HG03457 (cell line): ENCODE measurements around the gene CAVIN1.
A peak's percentile ranks its signal among the peaks of the same experiment; 100 is the strongest.
"Not testable (repeated sequence)": the region's sequence is repeated elsewhere in the genome, so short reads cannot be mapped to it uniquely, and the experiment has no call there.

Experiments
- ATAC-seq: cut with Tn5 transposase; IDR thresholded peaks from one replicate; pipeline ENCODE4 v1.9.1; 2021; ENCODE audit warnings: moderate number of reproducible peaks; ENCODE audit not compliant: unreplicated experiment

CAVIN1 gene, protein sequence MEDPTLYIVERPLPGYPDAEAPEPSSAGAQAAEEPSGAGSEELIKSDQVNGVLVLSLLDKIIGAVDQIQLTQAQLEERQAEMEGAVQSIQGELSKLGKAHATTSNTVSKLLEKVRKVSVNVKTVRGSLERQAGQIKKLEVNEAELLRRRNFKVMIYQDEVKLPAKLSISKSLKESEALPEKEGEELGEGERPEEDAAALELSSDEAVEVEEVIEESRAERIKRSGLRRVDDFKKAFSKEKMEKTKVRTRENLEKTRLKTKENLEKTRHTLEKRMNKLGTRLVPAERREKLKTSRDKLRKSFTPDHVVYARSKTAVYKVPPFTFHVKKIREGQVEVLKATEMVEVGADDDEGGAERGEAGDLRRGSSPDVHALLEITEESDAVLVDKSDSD

DNA sequence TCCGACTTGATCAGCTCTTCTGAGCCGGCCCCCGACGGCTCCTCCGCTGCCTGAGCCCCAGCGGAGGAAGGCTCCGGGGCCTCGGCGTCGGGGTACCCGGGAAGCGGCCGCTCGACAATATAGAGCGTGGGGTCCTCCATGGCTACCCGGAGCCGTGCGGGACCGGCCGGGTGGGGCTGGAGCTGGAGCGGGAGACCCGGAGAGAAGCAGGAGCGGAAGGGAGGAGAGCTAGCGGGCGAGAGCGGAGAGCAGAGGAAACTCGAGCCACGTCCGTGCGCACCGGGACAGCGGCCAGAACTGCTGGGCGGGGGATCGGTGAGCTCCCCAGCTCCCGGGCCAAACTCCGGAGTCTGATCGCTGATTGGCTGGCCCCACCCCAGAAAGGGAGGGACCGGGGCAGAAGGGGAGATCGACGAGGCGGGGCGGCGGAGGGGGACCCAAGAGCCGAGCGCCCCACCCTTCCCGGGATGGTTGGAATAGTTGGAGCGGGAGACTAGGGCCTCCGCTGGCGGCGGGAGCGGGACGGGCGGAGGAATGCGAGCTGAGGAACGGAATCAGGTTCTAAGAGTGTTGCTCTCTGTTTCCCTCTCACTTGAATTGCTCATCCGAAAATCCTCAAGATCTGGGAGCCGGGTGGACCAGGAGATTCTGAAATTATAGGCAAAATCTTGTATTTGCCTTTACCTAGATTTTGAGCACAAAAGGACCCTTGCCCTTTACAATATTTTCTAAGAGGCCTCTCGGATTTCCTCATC lies at the start of gene CAVIN1:
CAVIN1 (minus strand) TSS at position 299 of the 755 bp plus-strand sequence; CDS start at position 140, 159 bp downstream.
- ATAC-seq, result no peak

DNA sequence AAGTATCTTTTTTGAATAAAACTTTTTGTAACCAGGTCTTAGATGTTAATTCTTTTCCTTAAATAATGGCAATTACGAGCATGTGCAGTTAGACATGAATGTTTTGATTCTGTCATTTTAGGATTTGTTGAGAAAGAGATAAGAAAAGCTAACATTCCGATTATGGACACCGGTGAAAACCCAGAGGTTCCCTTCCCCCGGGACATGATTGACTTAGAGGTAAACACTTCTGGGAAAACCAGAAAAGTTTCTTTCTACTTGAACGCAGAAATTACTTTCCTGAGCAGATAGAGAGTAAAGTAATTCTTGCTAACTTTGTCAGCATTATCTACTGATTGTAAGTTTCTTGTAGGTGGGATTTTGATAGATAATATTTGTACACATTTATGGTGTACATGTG lies 44.8 kb upstream of the CAVIN1 start:
- ATAC-seq, result no peak

DNA sequence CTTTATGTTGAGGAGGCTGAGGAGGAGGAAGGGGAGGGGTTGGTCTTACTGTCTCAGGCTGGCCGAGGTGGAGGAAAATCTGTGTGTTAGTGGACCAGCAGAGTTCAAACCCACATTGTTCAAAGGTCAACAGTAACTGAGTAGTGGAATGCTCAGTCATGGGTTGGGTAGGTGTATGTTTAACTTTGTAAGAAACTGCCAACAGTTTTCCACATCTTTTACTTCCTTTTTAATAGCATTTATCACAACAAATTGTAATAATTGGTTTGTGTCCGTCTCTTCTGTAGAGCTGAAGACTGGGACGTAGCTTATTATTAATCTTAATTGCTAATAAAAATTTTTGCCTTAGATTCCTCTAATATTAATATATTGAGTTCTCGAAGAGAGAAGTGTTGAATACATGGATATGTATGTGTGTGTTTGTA lies 40.9 kb upstream of the CAVIN1 start:
- no peak for ATAC-seq

DNA sequence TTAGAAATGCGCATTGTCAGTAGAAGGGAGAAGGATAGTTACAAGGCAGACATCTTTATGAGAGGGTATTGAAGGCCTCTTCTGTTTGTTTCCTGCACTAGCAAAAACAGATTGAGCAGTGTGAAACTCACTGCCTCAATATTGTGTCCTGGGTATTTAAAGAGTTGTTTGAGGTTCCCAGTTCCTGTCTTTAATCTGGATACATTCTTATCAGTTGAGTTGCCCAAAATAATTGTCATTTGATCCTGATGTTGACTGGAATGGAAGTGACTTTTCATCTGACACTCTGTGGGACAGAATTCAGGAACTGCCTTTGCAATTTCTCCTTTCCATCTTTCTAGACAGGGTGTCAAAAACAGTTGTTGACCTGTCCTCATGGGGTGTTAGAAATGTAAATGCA lies 37.3 kb upstream of the CAVIN1 start:
- no peak for ATAC-seq

DNA sequence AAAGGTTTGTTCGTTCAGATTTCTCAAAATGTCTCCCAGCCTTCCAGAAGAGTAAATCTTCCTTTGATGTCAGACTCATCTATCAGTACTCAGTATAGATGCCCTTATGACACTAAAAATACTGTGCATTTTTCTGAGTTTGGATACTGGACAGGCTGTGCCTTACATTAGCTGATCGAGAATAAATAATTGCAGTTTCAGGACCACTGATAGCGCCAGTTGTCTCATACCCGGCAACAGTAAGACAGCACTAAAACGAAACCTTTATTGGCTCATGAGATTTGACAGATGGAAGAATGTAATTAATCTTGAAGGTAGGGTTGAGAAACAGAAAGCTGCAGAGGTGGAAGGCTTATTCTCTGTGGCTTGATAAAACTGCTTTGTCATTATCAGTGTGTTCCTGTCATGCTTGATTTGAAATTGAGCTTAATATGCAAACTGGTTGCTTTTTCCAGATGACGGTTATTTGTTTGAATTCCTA lies 36.8 kb upstream of the CAVIN1 start:
- ATAC-seq, result no peak

DNA sequence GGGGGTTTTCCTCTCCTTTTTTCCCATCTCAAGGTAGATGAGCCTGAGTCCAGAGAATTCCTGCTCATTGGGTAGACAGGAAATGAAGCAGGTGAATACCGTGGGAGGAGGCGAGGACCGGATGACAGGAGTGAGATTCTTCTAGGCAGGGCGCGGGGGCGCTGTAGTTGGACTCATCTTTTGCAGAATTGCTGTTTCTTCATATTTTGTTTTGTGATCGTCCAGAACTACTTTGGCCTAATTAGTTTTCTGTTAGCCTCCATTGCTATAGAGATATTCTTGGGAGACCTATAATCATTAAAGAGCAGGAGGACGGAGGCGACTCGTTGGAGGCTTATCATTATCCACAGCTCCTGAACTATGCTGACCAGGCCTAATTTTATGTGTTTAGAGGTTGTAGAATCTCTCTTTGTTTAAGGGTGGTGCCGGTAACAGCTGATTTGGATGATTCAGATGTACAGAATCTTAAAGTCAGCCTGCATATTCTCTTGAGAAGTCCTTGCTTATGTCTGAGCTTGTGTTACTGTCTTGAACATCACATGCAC lies 36.3 kb upstream of the CAVIN1 start:
- no peak for ATAC-seq

DNA sequence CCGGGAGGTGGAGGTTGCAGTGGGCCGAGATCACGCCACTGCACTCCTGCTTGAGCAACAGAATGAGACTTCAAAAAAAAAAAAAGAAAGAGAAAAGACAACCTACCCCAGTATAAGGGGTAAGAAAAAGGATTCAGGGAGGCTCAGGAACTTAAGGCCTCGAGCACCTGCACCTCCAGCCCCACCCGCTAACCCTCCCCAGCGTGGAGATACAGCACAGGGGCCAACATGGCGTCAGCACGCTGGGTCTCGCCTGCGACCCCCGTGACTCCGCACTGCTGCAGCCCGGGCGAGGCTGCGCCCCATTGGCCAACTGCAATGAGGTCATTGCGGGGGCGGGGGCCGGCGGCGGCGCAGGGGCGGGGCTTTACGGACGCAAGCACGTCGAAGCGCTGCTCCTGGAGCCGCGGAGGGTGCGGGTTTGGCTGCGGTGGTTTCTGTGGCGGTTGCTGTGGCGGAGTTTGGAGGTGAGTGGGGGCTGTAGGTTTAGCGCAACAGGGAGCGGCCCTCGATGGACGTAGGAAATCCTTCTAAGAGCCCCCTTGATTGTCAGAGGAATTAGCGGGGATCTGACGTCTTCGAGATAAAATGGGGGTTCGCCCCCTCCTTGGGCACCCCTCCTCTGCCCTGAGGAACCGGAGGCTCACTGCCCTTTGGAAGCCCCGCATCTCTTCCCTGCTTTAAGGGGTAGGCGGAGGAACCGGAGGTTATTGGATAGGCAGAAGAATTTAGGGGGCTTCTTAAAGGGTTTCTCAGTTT lies 35.6 kb upstream of the CAVIN1 start, which contains the start of gene ATP6V0A1:
ATP6V0A1 (plus strand) TSS at position 382 of the 759 bp plus-strand sequence. CDS start 2,017 bp downstream, outside the sequence.
- ATAC-seq, result peak; percentile 59

DNA sequence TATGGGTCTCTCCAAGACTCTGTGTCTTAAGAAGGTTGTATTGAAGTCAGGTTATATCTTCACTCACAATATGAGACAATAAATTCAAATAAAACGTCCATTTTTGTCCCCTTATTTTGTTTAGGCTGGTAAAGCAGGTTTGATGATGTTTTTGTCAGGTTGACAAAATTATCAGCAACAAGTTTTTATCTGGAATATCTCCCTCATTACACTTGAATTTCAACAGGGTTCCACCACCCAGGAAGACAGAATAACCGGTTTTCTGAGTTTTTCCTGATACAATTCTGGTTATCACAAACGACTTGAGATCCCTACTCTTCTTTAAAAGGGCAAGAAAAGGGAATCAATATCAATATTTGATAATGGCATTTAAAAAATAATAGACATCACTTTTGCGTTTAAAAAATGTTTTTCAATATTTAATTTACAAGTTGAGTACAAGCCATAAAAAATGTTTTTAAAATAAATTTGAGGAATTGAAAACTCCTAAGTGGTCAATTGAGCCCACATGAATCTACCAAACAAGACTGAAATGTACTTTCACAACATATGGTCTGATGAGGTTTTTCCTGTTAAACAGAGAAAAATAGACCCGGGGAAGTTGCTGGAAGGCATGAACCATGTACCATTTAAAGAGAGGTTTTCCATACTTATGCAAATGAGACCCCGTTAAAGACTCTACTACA lies 34.2 kb upstream of the CAVIN1 start:
- no peak for ATAC-seq

DNA sequence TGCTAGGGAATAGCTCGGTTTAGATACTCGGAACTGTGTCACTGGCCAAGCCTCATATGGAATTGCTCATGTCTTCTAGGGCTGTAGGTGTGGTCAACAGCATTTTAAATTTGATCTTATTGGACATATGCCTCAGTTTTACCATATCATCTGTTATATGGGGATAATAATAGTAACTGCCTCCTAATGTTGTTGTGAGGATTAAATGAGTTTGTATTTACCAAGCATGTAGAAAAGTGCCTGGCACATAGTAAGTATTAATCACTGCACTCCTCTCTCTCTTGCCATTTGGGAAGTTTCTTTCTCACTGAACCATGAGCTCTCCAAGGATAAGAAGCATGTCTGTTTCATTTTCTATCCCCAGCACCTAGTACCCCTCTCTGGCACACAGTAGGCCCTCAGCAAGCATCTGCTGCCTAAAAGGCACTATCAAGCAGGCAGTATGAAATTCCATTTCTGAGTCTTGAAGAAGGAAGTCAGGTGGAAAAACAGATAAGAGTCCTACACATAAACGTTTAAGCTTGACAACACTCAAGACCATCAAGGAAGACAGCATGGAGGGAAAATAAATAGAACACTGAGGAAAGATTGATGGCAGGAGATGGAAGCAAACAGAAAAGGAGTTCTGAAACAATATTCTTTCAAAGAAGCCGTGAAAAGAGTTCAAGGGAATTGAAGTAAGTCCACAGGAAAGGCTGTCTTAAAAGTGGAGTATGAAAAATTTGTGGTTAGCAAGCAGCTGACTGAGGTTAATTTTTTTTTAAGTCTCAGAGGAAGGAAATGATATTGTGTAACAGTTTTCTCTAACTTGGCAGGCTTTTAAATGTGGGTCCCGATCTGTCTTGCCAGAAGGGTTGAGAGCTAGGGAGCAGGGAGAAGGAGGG lies 33.4 kb upstream of the CAVIN1 start:
- peak; percentile 28 for ATAC-seq

DNA sequence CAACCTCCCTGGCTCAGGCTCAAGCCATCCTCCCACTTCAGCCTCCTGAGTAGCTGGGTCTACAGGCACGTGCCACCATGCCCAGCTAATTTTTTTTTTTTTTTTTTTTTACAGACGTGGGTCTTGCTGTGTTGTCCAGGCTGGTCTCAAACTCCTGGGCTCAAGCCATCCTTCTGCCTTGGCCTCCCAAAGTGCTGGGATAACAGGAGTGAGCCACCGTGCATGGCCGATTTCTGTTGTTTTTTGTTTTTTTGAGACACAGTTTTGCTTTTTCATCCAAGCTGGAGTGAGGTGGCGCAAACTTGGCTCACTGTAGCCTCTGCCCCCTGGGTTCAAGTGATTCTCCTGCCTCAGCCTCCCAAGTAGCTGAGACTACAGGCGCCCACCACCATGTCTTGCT lies 31.9 kb upstream of the CAVIN1 start:
- ATAC-seq, result not testable (repeated sequence)

DNA sequence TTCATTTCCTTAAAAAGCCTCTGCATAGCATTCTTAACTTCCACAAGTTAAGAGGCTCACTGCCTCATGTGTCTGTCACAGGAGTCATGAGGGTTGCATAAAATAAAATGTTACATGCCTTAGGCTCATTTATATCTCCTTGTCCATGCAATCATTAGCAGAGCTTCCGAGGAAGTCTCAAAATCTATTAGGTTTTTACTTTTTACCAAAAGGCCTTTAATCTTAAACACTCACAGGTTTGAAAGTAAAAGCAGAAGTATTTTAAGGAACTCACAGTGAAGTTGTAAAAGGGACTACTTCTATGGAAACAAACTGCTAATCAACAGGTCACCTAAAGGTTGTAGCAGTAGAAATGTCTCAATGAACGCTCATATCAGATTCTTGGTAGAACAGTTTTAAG lies 30.4 kb upstream of the CAVIN1 start:
- ATAC-seq, result no peak

DNA sequence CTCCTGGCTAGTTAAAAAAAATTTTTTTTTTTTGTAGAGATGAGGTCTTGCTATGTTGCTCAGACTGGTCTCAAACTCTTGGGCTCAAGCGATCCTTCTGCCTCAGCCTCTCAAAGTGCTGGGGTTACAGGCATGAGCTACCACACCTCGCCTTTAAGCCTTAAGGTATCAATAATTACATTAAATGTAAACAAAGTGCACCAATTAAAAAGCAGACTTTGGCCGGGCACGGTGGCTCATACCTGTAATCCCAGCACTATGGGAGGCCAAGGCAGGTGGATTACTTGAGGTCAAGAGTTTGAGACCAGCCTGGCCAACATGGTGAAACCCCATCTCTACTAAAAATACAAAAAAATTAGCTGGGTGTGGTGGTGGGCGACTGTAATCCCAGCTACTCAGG lies 28.2 kb upstream of the CAVIN1 start:
- not testable (repeated sequence) for ATAC-seq

DNA sequence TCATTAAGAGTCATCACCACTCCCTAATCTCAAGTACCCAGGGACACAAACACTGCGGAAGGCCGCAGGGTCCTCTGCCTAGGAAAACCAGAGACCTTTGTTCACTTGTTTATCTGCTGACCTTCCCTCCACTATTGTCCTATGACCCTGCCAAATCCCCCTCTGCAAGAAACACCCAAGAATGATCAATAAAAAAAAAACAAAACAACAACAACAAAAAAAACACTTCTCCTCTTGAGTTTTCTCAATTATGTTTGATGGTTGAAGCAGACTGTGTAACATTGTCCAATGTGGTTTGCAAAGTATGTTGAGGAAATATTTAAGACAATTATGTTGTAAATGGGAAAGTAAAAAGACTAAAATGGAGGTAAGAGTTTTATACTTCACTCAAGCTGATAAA lies 26.8 kb upstream of the CAVIN1 start:
- not testable (repeated sequence) for ATAC-seq

DNA sequence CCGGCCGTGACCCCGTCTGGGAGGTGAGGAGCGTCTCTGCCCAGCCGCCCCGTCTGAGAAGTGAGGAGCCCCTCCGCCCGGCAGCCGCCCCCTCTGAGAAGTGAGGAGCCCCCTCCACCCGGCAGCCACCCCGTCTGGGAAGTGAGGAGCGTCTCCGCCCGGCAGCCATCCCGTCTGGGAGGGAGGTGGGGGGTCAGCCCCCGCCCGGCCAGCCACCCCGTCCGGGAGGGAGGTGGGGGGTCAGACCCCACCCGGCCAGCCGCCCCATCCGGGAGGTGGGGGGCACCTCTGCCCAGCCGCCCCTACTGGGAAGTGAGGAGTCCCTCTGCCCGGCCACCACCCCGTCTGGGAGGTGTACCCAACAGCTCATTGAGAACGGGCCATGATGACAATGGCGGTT lies 26.1 kb upstream of the CAVIN1 start:
- not testable (repeated sequence) for ATAC-seq

DNA sequence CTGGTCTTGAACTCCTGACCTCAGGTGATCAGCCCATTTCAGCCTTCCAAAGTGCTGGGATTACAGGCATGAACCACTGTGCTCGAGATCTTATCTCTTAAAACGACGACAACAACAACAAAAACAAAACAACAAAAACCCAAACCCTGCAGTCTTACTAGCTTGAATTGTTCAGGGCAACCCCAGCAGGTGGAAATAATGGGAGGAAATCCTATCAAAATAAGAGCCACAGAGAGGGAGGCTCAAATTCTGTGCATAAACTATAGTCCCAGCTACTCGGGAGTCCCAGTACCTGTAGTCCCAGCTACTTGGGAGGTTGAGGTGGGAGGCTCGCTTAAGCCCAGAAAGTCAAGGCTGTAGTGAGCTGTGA lies 19.1 kb upstream of the CAVIN1 start:
- no peak for ATAC-seq

DNA sequence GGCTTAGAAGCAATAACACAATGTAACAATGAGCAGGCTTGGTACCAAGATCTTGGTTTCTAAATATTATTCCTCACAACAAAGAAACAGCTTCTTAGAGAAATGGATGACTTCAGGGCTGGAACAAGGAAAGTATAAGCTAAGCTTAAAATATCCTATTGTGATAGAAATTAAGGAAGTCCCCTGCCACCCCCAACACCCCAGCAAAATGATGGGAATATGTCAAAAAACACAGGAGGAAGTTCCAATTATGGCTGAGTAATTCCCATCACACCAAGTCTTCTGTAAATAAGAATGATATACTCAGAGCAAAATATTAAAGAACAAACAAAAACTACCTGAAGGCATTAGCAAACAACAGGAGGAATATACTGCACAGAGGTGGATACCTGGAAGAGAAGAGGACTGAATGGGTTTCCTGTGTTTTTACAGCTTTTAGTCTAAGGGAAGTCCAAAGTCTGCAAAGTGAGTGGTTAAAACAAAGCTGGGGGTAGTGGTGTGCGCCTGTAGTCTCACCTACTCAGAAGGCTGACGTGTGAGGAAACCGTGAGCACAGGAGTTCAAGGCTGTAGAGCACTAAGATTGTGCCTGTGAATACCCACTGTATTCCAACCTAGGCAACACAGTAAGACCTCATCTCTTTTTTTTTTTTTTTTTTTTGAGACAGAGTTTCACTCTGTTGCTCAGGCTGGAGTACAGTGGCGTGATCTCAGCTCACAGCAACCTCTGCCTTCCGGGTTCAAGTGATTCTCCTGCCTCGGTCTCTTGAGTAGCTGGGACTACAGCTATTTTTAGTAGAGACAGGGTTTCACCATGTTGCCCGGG lies 18.5 kb upstream of the CAVIN1 start:
- ATAC-seq, result no peak

DNA sequence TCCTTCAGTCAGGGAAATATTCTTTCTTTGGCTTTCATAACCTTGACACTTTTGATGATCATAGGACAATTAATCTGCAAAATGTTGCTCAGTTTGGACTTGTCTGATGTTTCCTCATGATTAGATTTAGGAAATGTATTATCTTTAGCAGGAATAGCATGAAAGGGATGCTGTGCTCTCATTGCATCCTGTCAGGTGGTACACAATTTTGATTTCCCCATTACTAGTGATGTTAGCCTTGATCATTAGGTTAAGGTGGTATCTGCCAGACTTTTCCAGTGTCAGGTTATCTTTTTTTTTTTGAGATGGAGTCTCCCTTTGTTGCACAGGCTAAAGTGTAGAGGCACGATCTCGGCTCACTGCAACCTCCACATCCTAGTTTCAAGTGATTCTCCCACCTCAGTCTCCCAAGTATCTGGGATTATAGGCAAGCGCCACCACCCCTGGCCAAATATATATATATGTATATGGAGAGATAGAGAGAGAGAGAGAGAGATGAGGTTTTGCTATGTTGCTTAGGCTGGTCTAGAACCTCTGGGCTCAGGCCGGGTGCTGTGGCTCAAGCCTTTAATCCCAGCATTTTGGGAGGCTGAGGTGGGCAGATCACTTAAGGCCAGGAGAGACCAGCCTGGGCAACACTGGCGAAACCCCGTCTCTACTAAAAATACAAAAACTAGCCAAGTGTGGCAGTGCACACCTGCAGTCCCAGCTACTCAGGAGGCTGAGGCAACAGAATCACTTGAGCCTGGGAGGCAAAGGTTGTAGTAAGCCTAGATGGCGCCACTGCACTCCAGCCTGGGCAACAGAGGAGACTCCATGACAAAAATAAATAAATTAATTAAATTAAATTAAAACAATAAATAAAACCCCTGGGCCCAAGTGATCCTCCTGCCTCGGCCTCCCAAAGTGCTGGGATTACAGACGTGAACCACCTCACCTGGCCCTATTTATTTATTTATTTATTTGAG lies 15.8 kb upstream of the CAVIN1 start:
- ATAC-seq, result no peak
